ENCODE measurements around the gene HELZ. TPM values are rescaled to one million over a fixed set of nuclear protein-coding genes. Genes with fewer than 3 reads are reported as not detected.

HELZ gene
- total and polyA plus RNA-seq, 2 of the 8 experiments (the other 6 are each of a cell fraction or from before 2014, with no cell fraction given): 10.0 to 48.7 TPM

DNA sequence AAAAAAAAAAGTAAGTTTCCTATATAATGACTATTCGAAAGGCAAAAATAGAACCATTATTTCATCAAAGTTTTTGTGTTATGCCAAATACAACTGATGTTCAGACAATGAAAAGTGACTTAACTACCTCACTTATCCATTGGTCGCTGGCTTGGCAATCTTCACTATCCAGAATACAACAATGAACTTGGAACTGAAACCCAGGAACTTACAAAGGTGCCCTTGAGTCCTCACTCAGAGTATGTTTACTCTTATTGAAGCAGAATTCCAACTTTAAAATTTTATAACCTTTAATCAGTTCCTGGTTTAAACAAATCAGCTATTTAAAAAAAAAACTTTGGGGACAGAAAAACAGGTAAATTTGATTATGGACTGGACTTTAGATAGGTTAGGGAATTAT is 34.1 kb downstream of the HELZ start:
- H3K18ac ChIP-seq (ENCODE audit: extremely low read depth, low read length): no peak overlapping the region
- FAIRE-seq (no peak), DNase-seq (ENCODE audit: low read depth in 1 of 2, low spot score in 2 of 2) (no peak)
- no peaks in the 10 kb centered on the region for H3K9me3 ChIP-seq (ENCODE audit: insufficient read depth in 2 of 2, low read depth in 1 of 2, low read length in 1 of 2)
- no peak overlapping the region for H4K5ac ChIP-seq (ENCODE audit: insufficient read length, low read depth, low read length)
- no peaks in the 10 kb centered on the region for H3K23me2 ChIP-seq (ENCODE audit: low read depth, low read length)
- H3K36me3 ChIP-seq (ENCODE audit: control insufficient read depth in 2 of 4, insufficient read depth in 4 of 4, low read length in 3 of 4): peaks cover 0 to 8% (median under 1%) of the 10 kb centered on the region in 4 experiments; a peak in 3 of 8 replicates
- no peak overlapping the region for H3K9ac ChIP-seq (replicated peaks in 1 of 4; ENCODE audit: extremely low read depth in 1 of 4, low read depth in 3 of 4, low read length in 3 of 4)
- H2AK5ac ChIP-seq (ENCODE audit: low read depth, low read length): no peak overlapping the region
- H4K8ac ChIP-seq (ENCODE audit: extremely low read depth, insufficient read depth, low read length): no peak overlapping the region
- H3K4me3 ChIP-seq (ENCODE audit: extremely low read depth in 1 of 4, insufficient read depth in 2 of 4, low read depth in 3 of 4, low read length in 4 of 4): no peak overlapping the region
- H4K91ac ChIP-seq (replicated peaks; ENCODE audit: insufficient read length, low read length): no peak overlapping the region
- H2BK15ac ChIP-seq (ENCODE audit: low read length): no peak overlapping the region
- WGBS, 2 experiments (ENCODE audit: extremely low coverage in 1 of 2, insufficient coverage in 1 of 2, insufficient read length in 1 of 2, insufficient replicate concordance in 2 of 2, low coverage in 1 of 2, low lambda C conversion rate in 2 of 2, missing lambda C conversion rate in 1 of 2): 96% methylated on average over 2 of the region's 2 CpGs; no CpG with 5 or more reads in 1 of the 2 experiments
- CTCF ChIA-PET (ENCODE audit: partially characterized antibody): interaction anchor here (1.1 to 5.4 kb wide), 2 partner anchors 11 to 100 kb away, joined by 3 to 22 read pairs; no protein-coding TSS in a partner anchor
- H2BK20ac ChIP-seq (ENCODE audit: low read length): no peak overlapping the region
- no peaks in the 10 kb centered on the region; the same call in 1 of the 2 replicates for H3K79me1 ChIP-seq (ENCODE audit: low read depth, low read length)
- H3K79me2 ChIP-seq (ENCODE audit: control insufficient read depth in 1 of 2, insufficient read depth in 2 of 2, low read length in 2 of 2): no peaks in the 10 kb centered on the region
- POLR2A ChIA-PET (ENCODE audit: partially characterized antibody): interaction anchor here (0.7 kb wide), 1 partner anchor 9 kb away, joined by 3 read pairs; no protein-coding TSS in a partner anchor
- H3K27ac ChIP-seq (ENCODE audit: low read depth, low read length): no peak overlapping the region
- H2BK120ac ChIP-seq (replicated peaks; ENCODE audit: low read depth, low read length): no peak overlapping the region
- no peak overlapping the region for H3K56ac ChIP-seq (replicated peaks; ENCODE audit: insufficient read length, low read depth, low read length)
- H3K4me2 ChIP-seq (ENCODE audit: insufficient read depth in 1 of 2, low read depth in 2 of 2, low read length in 2 of 2): no peak overlapping the region
- H3K23ac ChIP-seq (ENCODE audit: insufficient read length): no peak overlapping the region
- H4K20me1 ChIP-seq (replicated peaks in 1 of 2; ENCODE audit: control insufficient read depth in 1 of 2, insufficient read depth in 2 of 2, low read length in 2 of 2): no peaks in the 10 kb centered on the region
- H2BK5ac ChIP-seq (ENCODE audit: low read depth, low read length): no peak overlapping the region
- no peak overlapping the region for H3K4ac ChIP-seq (replicated peaks; ENCODE audit: insufficient read length, low read depth, low read length)
- no peak overlapping the region for H2BK12ac ChIP-seq (ENCODE audit: low read depth, low read length)
- no peak overlapping the region for H2AFZ ChIP-seq (ENCODE audit: low read length)
- no peaks in the 10 kb centered on the region for H3K27me3 ChIP-seq (replicated peaks in 1 of 4; ENCODE audit: control insufficient read depth in 3 of 4, extremely low read depth in 1 of 4, insufficient read depth in 3 of 4, low read length in 3 of 4)
- H3K4me1 ChIP-seq (replicated peaks in 1 of 4; ENCODE audit: control insufficient read depth in 3 of 4, insufficient read depth in 4 of 4, low read length in 3 of 4): no peaks in the 10 kb centered on the region
- no peak overlapping the region for H3K14ac ChIP-seq (ENCODE audit: insufficient read length)
- TF ChIP-seq, protein P1, sequence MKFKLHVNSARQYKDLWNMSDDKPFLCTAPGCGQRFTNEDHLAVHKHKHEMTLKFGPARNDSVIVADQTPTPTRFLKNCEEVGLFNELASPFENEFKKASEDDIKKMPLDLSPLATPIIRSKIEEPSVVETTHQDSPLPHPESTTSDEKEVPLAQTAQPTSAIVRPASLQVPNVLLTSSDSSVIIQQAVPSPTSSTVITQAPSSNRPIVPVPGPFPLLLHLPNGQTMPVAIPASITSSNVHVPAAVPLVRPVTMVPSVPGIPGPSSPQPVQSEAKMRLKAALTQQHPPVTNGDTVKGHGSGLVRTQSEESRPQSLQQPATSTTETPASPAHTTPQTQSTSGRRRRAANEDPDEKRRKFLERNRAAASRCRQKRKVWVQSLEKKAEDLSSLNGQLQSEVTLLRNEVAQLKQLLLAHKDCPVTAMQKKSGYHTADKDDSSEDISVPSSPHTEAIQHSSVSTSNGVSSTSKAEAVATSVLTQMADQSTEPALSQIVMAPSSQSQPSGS (IDR thresholded peaks at IDR 0.05; ENCODE audit: low read length): no peak
- TF ChIP-seq SUZ12 (IDR thresholded peaks at IDR 0.05; ENCODE audit: low read length): no peak
- no peak for TF ChIP-seq CREB1 (IDR thresholded peaks at IDR 0.05)
- TF ChIP-seq TAF7 (optimal IDR thresholded peaks at IDR 0.05; ENCODE audit: borderline replicate concordance, low read depth, low read length): no peak
- no peak for TF ChIP-seq CBX8 (IDR thresholded peaks at IDR 0.05; ENCODE audit: borderline replicate concordance, low read depth, low read length)
- no peak for TF ChIP-seq MAFK (IDR thresholded peaks at IDR 0.05; ENCODE audit: low read depth, low read length)
- no peak for TF ChIP-seq JUN (IDR thresholded peaks at IDR 0.05; ENCODE audit: low read depth, low read length)
- TF ChIP-seq RBBP5 (IDR thresholded peaks at IDR 0.05; ENCODE audit: borderline replicate concordance, low read depth, low read length): no peak
